Measurements from ENCODE around the gene KLHL35.

The KLHL35 gene

DNA sequence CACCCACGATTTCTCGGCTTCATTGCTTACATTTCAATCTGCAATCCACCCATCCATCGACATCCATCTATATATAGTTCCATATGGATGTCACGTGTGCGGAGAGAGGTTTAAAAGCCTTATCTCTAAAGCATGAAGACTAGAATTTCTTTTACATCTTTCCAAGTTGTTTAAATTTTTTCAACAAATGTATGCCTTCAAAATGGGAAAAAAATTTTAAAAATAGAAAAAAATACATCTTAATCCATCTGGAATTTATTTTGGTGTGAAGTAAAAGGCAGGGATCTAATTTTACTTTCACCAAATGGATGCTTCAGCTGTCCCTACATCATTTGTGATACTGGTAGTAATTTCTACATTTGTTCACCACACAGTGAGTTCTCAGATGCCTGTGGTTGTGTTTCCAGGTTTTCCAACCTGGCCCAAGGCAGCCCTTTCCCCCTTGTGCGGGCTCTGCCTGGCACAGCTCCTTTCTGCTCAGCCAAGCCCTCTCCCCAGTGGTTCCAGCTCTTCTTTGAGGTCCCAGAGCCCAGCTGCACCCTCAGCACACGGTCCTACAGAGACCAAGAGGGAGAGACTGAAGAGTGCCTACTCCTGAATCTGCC, 37.6 kb upstream of the KLHL35 start:
- in situ Hi-C loops (cut with MboI; ENCODE audit: low sequenced_read_pairs): no loop called here

DNA sequence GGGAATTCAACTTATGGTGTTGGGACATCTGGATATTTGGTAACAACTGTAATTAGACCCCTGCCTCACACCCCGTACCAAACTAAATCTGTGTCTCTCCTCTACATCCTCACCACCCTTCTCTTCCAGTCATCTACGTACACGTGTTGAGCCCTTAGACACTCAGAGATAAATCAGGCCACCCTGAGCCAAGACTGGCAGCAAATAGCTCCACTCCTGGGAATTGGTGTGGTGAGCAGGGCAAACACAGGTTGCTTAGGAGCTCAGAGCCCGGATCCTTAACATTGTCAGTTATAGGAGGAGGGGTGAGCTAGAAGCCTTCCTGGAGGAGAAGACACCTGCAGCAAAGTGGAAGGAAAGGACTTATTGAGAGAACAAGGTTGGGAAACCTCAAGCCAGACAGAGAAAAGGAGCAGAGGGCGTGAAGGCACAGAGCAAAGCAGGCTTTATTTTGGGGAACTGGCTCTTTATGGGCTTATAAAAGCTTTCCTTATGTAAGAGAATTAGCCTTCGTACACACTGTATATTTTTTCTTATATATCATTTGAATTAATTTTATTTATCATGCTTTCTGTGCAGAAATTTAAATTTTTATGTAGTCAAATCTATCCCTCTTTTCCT, 36.9 kb upstream of the KLHL35 start:
- in situ Hi-C loops (cut with MboI; ENCODE audit: low sequenced_read_pairs): no loop called here

DNA sequence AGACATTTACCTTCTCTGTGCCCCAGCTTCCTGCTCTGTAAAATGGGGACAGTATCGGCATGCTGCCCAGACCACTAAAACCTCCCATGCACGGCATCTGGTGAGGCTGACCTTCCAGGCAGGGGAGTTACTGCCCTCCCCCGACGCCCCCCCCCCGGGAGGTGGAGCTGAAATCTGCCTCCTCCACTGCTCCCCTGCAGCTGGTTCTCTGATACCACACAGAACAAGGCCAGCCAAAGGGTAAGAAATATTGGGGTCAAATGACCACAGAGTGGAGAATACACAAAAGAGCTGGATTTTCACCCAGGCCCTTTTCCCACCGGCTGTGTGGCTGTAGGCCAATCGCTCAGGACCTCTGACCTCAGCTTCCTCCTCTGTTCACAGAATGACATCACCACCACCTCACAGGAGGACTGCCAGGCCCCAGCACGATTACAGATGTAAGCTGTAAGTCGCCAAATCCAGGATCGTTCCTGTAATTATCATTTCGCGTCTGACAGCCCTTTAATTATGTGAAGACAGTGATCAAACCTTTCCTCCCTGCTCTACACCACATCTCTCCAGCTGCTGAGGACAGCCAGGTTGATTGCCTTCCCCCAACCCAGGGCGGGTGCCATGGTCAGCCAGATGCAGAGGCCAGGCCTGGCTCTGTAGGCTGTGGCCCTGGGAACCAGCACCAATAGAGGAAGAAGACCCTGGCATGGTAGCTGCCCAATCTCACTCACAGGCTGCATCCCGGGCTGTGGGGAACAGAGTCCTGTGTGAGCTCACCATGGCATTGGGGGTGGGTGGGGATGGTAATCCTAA, 35.7 kb upstream of the KLHL35 start:
- in situ Hi-C loops (cut with MboI; ENCODE audit: low sequenced_read_pairs): no loop called here

DNA sequence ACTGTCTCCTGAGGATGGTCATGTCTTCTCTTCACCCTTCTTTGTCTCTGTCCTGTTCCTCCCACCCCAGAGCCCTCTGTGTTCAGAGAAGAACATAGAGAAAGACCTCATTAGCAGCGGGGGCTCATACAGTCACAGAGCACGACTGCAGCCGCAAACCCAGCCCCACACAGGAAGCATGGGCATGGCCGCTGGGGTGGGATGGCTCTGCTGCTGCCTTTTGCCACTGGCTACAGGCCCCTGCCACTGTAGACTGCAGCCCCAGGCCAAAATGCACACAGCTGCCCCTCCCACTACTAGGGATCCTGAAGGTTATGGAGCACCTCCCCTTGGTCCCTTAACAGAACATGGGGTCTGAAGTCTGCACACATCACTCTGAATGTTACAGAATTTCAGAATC, 34.9 kb upstream of the KLHL35 start:
- in situ Hi-C loops (cut with MboI; ENCODE audit: low sequenced_read_pairs): no loop called here

DNA sequence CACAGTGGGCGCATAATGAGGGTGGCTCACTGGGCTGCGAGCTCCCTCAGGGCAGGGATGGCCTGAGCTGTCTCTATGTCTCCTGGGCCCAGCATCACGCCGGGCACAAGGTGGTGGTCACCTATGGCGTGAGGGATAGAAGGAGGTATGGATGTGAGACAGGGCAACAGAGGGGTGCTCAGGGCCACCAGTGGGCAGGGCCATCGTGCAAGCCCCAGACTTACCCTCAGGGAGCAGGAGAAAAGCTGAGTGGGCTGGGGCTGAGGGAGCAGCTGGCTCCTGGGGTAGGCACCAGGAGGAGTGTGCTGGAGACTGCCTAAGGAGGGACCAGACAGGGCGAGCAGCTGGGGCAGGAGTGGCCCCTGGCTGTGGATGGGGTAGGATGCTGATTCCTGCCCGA, 34.3 kb upstream of the KLHL35 start:
- in situ Hi-C loops (cut with MboI; ENCODE audit: low sequenced_read_pairs): no loop called here

DNA sequence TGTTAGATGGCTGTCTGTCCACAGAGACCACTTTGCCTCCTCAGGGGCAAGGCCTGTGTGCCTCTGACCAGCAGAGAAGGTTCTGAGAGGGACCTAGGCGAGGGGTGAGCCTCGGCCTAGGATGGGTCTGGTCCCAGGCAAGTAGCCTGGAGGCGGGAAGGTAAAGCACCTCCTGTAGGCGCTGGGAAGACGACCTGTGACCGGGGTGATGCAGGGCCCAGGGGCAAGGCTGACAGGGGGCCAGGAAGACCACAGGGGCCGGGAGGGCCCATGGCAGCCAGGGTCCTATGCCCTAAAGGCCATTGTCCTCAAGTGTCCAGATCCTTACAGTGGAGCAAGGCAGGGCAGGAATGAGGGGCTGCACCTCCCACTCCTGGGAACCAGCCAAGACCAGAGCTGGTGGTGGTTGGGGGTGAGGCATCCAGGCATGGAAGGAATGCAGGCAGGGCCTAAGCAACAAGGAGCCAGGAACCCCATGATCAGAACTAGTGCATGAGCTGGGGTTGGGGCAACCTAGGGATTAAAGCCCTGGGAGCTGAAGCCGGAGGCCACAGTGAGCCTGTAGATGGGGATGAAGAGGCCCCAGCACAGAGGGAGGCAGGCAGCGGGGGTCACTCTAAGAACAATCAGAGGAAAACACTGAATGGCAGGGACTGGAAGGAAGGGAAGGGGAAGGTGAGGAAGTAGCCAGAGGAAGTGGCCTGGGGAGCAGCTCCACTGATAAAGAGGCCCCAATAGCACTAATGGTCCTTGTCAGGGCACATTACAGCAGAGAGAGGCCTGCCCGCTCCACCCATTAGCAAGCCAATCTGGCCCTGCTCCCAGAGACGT, 32.9 kb upstream of the KLHL35 start:
- in situ Hi-C loops (cut with MboI; ENCODE audit: low sequenced_read_pairs): no loop called here

DNA sequence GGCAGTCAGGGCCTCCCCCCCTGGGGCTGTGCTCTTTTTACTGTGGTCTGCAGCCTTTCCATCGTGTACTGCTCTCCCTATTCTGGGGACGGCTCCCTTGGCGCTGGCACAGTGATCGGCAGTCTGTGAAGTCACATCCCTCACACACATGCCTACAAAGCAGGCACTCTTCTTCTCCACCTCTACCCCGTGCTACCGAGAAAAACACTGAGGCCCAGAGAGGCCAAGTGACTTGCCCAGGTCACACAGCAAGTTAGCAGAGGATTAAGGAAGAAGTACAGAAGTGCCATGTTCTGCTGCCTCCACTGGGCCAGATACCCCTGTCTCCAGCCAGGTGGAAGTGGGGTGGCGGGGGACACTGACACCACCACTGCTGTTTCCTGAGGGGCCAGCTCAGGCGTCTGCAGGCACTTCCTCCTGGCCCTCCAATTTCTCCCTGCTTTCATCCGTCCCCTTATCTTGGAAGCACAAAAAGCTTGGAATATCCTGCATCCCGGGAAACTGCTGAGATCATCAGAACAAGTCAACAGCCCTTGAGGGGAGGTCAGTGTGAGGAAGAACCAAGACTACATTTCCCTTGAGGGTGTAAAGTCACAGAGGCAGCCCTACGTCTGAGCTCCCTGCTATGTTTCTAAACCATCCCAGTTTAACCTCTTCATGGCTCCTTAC, 30.2 kb upstream of the KLHL35 start:
- in situ Hi-C loops (cut with MboI; ENCODE audit: low sequenced_read_pairs): no loop called here

DNA sequence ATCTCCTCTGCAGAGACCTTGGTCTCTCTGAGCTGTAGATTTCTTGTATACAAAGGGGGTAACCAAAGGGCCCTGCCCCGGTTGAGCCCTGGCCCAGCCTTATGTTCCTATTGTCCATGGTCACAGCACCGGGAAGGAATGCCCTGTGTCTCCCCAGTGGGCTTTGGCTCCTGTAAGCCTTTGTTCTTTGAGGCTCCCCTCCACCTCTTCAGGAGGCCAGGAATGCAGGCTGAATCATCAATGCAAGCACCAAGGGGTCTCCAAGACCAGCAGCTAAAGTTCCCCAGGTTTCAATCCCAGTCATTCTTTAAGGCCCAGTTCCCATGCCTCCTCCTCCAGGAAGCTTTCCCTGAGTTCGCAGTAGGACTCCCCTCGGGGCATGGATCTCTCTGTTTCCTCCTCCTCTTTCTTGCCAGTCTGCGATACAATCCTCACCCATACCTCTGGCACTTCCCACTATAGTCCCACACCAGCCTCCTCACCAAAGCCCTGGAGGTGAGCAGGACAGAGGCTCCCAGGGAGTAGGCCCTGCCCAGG, 29.2 kb upstream of the KLHL35 start:
- in situ Hi-C loops (cut with MboI; ENCODE audit: low sequenced_read_pairs): no loop called here

DNA sequence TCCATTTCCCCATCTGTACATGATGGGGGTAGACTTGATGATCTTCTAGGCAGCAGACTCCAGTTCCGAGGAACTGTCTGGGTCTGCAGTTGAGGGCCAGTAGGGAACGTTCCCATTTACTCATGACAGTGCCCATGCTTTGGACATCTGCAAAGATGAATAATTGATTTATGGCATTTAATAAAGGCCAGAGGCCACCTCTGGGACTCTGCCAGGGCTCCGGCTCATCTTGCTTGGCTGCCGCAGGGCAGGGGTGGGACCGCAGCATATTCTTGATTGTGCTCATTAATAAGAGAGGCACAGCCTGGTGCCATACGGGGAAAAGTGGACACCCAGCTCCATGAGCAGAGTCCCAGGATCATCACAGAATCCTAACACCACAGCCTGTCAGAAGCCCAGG, 28.1 kb upstream of the KLHL35 start:
- in situ Hi-C loops (cut with MboI; ENCODE audit: low sequenced_read_pairs): no loop called here

DNA sequence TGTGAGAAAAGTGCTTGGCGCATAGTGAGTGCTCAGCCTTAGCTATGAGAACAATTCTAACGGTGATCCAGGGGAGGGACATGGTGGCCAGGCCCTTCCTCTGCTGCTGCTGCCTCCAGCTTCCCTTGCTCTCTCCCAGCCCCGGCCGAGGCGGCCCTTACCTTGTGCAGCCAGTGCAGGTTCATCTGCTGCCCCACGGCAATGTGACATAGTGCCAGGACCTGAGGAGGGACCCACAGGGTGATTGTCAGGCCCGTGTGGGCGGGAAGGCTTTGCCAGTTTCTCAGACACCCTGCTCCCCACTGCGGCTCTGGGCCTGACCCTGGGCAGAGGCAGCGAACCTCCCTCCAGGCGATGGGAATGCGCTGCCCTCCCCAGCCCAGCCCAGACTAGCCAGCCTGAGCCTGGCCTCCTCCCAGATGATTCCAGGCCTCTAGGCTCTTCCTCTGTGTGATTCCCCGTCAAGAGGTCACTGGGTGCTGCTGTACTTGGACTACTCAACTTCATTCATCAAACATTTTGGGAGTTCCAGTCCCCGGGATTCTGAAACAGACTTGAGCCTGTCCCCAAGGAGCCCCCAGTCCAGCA, 23.7 kb upstream of the KLHL35 start:
- in situ Hi-C loops (cut with MboI; ENCODE audit: low sequenced_read_pairs): no loop called here

DNA sequence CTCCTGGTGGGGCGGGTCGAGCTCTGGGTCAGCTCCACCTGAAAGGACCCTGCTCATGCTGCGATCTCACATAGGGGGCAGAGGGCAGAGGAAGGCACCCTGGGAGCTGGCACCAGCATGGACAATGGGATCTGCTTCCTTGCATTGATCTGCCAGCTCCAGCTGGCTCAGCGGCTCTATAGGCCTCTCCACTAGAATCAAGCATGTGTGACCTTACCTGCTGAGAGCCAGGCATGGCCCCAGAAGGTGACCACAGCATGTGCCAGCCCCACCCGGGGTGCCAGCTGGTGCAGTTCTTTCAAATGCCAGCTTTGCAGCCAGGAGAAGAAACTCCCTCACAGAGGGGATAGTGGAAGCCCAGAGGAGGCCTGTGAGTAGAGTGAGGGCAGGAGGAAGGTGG, 22.0 kb upstream of the KLHL35 start:
- in situ Hi-C loops (cut with MboI; ENCODE audit: low sequenced_read_pairs): no loop called here

DNA sequence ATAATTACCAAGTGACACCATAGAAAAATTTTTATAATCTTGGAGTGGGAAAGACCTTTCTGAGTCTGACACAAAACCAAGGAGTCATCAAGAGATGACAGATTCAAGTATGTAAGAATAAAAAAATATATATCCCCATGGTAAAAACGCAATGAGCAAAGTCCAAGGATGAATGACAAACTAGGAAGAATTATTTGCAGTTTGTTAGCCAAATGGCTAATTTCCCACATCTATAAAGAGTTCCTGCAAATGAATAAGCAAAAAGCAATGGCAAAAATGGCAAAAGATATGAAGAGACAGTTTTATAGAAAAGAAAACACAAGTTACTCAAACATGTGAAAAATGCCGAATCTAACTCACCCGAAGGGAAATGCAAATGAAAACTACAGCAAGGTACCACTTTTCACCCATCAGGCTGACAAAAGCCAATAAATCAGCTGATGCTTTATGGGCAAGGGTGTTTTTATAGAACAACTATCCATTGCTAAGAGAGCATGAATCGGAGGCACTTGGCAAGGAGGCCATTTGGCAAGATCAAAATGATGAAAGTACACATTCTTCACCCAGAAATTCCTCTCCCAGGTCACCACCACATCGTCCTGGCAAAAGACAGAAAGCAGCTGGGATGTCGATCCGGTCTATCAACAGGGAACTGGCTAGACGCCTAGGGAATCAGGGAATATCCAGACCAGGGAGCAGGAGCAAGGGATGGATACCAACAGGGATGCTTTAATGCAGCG, 21.1 kb upstream of the KLHL35 start:
- in situ Hi-C loops (cut with MboI; ENCODE audit: low sequenced_read_pairs): no loop called here

DNA sequence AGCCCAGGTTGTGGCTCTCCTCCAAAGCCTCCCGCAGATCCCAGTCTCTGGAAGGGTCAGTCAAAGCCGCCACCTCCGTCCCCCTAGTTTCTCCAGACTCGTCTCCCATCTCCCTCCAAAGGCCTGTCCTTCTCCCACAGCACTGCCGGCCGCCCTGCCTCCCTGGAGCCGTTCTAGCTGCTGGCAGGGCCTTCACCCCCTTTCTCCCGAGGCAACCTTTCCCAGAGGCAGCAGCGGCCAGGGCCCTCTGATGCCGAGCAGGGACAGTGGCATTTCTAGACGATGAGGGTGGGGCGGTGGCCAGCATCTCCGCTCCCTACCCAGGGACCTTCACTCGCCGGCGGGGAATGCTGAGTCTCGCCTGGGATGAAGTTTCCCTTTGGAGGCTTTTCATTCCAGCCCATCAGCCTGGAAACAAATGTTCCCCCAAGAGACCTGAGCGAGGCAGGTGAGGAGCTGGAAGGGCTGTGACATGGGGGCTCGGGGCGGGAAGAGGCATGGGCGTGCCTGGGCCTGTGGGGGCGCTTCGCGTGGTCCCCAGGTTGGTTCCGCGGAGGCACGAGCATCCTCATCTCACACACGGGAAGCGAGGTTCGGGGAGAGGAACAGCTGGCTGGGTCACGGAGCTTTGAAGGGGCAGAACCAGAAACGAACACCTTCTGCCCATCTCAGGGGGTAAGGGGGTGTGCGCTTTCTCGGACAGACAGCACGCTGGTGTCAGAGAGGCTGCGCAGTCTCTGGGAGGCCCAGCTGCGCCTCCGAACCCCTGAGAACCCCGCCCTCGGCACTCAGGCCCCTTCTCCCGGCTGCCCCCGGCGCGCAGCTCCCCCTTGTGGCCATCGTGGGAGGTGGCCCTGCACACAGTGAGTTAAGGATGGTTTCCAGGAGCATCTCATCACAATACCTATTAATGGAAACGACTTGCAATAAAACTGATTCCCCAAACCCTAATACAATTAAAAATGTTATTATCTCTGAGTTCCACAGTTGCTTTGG, 18.1 kb upstream of the KLHL35 start:
- in situ Hi-C loops (cut with MboI; ENCODE audit: low sequenced_read_pairs): no loop called here

DNA sequence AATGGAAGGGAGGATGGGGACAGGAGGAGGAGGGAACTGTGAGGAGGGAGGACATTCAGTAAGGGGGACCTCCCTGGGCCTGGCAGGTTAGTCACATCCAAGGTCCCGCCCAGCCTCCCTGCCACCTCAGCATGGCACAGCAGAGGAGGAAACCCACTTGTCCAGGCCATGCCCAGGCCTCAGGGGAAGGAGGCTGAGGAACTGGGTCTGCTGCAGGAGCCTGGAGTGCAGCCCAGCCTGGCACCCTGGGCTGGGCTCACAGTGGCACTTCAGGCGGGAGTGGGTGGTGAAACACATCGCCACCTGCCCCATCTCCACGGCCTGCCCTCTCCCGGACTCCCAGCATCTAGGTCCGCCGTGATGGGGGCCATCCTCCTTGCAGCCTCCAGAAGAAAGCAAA, 17.2 kb upstream of the KLHL35 start:
- in situ Hi-C loops (cut with MboI; ENCODE audit: low sequenced_read_pairs): no loop called here

DNA sequence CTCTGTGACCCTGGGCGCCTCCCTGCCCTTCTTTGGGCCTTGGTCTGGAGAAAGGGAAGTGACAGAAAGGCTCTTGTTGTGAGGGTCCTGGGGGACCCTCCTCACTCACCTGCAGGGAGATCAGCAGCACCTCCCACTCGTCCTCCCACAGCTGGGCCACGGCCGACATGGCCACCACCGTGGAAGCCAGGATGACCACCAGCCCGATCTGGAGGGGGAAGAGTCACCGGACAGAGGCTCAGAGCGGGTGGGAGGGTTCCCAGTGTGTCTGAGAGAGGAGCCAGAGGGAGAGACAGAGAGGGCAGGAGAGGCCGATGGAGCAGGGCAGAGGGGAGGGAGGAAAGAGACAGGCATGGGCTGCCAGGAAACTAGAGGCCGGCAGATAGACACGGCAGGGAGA, 16.8 kb upstream of the KLHL35 start:
- in situ Hi-C loops (cut with MboI; ENCODE audit: low sequenced_read_pairs): no loop called here

DNA sequence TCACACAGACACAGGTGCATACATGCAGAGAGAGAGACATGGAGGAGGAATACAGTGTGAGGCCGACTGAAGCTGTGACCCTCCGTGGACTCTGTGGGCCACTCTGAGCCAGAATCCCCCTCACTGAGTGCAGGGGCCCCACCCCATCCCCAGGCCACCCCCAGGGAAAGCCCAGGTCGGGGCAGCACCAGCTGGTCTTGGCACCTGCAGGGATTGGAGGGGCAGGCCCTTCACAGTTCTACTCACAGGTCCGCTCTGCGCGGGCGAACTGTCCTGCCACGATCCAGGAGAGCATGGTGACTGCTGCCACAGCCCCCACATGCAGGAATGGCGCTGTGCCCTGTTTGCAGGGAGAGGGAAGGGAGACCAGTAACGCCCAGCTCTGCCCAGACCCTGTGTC, 16.3 kb upstream of the KLHL35 start:
- in situ Hi-C loops (cut with MboI; ENCODE audit: low sequenced_read_pairs): no loop called here

DNA sequence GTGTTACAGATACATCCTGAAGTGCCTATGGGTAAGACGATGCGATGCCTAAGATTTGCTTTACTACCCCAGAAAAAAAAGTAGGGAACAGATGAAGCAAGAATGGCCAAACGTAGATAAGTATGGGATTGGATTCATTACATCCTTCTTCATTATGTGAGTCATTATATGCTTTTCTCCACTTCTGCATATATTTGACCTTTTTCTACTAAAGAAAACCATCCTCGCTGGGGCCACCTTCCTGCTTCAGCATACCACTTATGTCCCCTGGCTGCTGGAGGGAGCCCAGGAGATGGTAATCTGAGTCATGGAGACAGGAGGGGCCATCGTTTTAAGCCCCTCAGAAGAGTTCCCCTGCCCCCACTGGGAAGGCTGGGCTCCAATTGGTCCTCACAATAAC, 14.4 kb upstream of the KLHL35 start:
- in situ Hi-C loops (cut with MboI; ENCODE audit: low sequenced_read_pairs): no loop called here

DNA sequence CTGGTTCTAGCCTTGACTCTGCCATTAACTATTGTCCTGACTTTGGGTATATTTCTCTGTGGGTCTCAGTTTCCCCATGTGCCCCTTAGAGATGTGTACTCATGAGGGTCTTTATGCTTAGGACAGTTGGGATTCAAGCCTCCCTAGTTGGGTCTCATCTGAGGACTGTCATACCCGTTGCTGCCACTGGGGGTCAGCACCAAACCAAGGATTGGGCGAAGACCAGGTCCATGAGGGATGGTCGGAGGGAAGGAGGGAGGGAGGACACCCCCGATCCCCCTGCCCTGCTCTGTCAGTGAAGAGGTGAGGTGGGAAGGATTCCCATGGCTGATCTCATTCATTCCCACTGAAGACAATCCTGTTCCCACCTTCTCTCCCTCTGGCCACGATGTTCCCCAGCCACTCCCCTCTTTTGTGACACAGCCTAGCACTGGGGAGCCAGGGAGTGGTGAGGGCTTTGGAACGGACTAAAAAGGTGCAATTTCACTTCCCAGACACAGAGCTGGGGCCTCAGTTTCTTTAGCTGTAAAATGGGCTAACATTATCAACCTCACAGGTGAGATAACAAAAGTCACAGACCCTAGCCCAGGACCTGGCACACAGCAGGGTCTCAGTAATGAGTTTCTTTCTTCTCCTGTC, 12.4 kb upstream of the KLHL35 start:
- in situ Hi-C loops (cut with MboI; ENCODE audit: low sequenced_read_pairs): no loop called here

All from HL-60/S4 treated with phorbol 12-myristate 13-acetate at 8.2 ng/mL for 4 days and 3 days (cell line).